SK-N-MC (cell line): Measurements from ENCODE around the gene GPAT3.

Experiments
- EZH2 ChIP-seq: fragments of 200-600 bp; sonication (generic); IDR thresholded peaks from one replicate; pipeline ENCODE4 v1.6.1; 2017; ENCODE audit warnings: antibody characterized with exemption
- FOXP2 ChIP-seq: optimal IDR thresholded peaks from 2 replicates; pipeline ENCODE3; 2011; ENCODE audit warnings: mild to moderate bottlenecking, moderate library complexity; ENCODE audit not compliant: insufficient read depth; ENCODE audit errors: extremely low read length, control extremely low read depth
- POLR2AphosphoS5 ChIP-seq: IDR thresholded peaks from 2 replicates; pipeline ENCODE4 v1.6.1; 2012; ENCODE audit warnings: mild to moderate bottlenecking, low read depth, low read length, borderline replicate concordance

DNA sequence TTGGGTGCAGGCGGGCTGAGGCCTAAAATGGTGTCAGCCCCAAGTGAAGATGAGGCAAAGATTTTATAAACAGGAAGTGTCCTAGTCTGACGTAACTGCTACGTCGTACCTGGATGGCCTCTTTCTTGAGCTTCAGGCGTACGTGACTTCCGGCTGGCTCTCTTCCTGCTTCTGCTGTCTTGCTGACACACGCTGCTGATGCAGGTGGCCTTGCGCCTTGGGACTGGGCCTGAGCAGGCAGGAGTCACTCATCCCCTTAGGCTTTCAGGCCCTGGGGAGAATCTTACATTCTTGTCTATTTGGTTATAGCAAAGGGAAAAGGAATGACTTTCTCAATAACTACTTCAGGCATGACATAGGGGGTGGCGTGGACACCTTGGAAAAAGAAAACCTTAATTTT is 30.9 kb upstream of the GPAT3 start:
- TF ChIP-seq EZH2 (no peak), POLR2AphosphoS5 (no peak), FOXP2 (no peak)
